HTR-8/SVneo (cell line): Measurements from ENCODE around the gene INAFM2.

ENCODE experiments used
- DNase-seq: peaks from one replicate; pipeline ENCODE4 v3.0.0; 2011; ENCODE audit warnings: low spot score, mixed read lengths; ENCODE audit not compliant: insufficient read length
- FAIRE-seq: peaks from 2 replicates; lab custom pipeline; 2011; peaks lifted over from hg19 to GRCh38; lab: Jason Lieb, UNC

INAFM2 gene

DNA sequence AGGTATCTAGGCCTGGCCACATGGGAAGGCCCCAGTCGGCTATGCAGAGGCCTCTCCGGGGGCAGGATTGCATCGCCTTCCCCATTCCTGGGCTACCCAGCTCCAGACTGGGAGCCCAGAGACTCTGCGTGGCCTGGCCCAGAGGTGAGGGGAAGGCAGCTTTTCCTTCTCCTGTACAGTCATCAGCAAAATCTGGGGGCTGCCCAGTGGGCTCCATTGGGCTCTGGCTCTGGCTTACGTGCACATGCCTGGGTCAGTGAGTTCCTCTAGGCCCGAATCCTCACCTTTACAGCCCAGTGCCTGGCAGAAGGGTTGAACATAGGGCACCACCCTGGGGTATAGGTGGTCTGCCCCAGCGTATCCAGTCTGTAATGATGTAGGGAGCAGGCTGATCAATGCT is 36.7 kb upstream of the INAFM2 start:
- DNase-seq: no peak
- FAIRE-seq: no peak

DNA sequence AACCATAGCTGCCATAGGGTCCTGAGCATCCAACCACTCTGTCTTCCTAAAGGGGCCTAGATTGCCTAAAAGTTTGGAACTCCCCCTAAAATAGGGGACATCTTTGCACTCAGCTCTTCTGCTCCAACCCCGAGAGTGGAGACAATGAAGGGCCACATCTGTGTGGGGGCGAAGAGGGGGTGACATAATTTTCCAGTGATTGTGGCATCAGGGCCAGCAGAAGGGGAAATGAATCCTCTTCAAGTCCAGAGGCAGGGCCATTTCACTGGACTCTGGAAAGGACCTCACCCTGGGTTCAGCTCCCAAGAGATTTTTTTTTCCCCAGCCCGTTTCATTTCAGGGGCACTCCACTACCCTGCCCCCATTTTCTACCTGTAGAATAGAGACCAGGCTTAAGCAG is 36.0 kb upstream of the INAFM2 start:
- FAIRE-seq (no peak), DNase-seq (no peak)

DNA sequence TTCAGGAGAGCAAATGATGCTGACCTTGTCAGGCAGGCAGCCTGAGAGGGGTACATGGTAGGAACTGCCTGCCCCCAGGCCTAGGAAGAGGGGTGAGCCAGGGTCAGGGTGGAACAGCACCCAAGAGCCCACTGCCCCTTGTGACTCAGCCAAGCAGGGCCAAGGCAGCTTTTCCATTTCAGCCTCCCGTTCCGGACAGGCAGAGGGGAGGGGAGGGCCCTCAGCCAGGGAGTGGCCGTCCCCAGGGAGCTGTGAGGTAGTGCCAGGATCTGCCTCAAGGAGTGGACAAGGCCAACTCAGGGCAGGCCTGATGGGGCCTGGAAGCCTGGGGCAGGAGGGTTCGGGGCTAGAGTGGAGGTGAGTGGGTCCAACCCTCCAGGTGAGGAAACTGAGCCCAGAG is 35.5 kb upstream of the INAFM2 start:
- FAIRE-seq (no peak), DNase-seq (no peak)

DNA sequence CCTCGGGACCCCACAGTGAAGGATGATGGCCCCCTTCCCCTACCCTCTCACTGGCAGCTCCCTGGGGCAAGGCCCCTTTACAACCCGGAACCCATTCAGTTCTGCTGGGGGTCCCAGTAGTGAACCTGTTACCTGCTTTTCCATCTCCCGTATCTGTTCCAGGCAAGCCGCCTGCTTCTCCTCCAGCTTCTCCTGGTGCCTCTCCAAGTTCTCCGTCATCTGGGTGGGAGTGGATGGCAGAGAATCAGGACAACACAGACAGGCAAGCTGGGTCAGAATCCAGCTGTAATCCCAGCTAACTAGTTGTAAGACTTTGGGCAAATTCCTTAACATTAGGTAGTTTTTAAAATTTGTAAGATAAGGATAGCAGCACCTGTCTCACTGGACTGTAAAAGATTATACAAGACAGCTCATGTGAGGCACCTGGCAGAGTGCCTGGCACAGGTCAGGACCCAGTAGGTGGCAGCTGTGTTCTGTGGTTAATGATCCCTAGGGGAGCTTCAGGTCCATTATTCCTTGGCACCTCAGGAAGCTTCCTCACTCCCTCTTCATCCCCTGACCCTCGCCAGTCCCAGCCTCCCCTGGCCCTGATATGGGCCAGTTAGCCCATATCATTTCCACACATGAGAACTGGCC is 34.2 kb upstream of the INAFM2 start:
- DNase-seq: no peak

DNA sequence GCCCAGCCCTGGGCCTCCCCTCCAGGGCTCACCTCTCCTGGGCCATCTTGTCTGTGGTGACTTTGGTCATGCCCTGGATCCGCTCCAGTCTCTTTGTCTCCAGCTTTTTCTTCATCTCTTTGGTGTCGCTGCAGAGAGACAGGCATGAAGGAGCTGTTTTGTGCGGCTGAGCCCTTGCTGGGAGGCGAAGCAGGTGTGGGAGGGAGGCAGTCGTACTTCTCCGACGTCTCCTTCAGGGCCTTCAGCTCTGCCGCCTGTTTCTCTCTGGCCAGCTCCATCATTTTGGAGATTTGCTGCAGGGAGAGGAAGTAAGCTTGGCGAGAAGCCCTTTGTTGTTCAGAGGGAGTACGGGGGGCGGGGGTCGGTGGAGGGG is 33.0 kb upstream of the INAFM2 start:
- FAIRE-seq (no peak), DNase-seq (no peak)

More for the DNA sequence above, 34.2 kb upstream of the INAFM2 start:
- FAIRE-seq: no peak

DNA sequence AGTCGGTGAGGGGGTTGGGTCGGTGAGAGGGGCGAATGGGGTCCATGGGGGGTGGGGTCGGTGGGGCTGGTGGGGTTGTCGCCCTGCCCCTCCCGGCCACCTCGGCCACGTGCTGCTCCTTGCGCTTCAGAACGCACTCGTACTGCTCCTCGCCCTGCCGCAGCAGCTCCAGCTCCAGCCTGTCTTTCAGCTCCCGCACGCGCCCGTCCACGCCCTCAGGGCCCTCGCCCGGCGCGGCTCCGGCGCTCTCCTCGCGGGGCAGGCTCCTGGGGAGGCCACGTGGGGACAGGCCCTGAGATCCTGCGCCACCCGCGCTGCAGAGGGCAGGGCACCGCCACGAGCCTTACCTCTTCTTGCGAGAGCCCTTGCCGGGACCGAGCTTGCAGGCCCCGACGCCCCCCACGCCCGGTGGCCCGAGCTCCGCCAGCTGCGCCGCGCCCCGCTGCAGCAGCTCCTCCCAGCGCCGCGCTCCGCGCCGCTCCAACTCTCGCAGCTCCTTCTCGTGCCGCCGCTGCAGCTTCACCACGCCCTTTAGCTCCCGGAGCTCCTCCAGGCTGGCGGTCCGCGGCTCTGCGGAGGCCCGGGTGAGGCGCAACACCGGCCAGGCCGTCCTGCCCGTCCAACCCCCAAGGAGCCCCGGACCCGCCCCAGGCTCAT is 32.4 kb upstream of the INAFM2 start:
- DNase-seq: no peak

DNA sequence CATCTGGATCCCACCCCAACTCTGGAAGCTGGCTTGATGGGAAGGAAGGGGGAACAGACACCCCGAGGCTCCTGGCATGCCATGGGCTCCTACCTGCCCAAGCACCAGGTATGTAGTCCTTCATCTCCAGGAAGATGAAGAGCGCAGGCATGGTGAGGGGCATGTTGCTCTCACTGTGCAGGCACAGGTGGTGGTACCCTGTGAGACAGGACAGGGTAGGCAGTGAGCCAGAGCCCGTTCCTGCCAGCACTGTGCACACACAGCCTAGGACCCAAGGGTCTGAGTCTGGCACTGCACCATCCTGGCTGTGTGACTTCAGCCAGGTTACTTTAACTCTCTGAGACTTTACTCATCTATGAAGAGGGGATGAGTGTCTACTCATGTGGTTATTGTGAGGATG is 31.2 kb upstream of the INAFM2 start:
- FAIRE-seq: no peak
- DNase-seq: no peak

More for the DNA sequence above, 32.4 kb upstream of the INAFM2 start:
- FAIRE-seq: no peak

DNA sequence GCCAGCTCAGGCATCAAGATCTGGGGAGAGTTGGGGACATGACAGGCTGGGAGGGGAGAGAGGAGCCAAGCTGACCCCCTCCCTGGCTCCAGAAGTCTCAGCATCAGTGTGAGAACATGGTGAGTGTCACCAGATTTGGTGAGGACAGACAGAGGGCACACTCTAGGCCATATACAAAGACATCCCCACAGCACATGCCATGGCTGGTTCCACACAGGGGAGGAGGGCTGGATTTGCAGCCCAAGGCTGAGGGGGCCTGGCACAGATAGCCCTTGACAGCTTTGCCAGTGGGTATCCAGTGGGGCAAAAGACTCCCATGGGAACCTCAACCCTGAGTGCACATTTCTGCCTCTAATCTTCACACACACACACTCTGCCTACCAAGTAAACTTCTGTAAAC is 30.5 kb upstream of the INAFM2 start:
- no peak for FAIRE-seq
- DNase-seq: no peak

DNA sequence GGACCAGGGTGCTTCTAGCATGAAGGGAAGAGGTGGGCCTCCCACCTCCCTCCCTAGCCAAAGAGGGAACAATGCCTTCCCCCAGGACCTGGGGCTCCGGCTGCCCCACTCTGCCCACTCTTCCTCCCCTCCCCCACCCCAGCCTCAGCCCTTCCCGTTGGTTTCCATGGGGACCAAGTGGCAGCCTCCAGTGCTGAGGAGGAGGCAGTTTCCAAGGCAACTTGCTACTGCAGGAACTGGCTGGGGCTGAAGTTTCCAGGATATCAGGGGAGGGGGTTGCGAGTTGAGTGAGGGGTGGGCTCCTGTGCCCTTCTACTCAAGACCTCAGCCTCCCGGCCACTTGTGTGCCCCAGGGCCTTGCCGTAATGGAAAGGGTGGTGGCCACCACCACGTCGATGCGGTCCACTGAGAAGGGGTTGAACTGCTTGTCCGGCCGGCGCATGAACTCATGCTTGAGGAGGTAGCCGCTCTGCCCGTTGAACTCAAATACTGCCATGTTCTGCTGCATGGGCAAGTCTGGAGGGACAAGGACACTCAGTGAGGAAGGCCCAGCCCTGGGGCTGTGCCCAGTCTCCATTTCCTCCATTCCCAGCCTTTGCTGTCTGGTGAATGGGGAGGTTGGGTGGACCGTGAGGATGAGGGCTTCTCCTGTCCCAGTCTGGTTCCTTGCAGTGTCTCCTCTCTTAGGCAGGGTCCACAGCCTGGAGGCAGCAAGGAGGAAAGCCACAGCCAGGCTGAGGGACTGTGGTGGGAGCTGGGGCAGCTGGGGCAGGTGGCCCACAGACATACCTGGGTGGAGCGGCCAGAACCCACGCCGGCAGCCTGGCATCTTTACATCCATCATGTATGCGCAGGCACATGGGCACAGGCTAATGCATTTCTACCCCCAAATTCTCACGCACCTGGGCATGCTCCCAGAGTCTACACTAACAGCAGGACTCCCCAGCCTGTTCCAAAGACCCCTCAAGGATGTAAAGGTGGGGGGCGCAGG is 29.3 kb upstream of the INAFM2 start:
- DNase-seq (no peak), FAIRE-seq (no peak)

DNA sequence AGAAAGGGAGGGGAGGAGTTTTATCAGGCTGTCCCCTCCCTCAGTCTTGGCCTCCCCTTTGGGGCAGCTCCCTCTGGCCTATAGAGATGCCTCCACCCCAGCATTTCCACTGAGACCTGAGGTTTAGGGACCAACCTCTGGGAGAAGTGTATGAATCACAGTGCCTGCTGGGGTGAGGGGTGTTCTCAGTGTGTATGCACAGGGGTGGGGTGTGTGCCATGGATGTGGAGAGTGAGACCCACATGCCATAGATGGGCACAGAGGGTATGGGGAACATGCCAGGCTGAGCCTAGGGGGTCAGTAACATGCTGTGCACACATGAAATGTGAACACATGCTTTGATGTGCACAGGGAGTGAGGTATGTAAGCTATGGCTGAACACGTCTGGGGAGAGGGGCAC is 28.2 kb upstream of the INAFM2 start:
- FAIRE-seq (peak; percentile 40), DNase-seq (no peak)

DNA sequence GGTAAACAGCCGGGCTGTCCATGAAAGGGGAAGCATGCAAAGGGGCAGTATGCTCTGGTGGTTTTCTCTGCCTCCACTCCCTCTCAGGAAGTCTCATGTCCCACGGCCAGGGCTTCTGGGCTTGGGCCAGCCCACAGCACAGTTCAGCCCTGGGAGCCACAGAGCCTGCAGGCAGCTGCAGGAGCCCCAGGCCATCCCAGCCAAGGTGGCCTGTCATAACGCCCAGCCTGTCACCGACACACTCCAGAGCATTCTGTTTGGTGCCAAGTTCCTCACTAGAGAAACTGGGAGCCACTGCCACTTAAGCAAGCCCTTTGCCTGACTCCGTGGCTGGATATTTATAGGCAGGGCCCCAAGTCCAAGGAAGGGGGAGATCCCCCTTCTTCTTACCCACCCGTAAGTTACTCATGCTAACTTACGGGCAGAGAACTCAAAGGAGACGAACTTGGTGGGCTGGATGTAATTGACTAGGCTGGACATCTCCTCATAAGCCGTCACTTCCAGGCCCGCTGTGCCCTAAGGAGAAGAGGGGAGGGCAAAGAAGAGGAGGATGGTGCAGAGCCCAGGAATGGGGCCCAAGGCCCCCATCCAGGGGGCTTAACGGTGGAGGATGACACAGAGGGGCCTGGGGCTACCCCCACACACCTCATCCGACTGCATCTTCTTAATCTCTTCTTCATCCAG is 27.5 kb upstream of the INAFM2 start:
- no peak for FAIRE-seq

DNA sequence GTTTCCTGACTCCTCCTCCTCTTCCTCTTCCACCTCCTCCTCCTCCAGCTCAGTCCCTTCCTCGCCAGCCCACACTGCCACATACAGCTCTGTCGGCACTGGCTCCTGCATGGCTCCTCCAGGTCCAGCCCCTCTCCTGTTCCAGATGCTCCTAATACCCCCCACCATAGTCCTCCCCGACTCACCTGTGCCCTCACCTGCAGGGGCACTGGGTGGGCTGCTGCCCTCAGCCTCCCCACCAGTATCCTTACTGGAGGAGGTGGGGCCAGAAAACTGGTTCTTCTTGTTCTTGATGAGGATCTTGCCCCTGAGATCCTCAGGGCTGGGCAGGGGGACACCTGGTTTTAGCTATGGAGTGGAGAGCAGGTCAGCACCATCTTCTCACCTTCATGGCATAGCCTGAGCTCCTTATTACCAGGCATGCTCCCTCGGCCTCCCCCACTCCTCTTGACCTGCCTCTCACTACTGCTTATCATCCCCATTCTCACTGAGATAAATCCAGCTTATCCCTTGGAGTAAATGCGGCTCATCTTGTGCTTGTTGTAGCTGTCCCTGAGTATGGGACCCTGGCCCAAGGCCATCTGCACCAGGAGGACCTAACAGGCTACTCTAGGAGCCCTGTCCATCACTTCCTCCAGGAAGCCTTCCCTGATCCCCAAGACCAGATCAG is 26.8 kb upstream of the INAFM2 start:
- FAIRE-seq (no peak), DNase-seq (no peak)

More for the DNA sequence above, 27.5 kb upstream of the INAFM2 start:
- DNase-seq: no peak

DNA sequence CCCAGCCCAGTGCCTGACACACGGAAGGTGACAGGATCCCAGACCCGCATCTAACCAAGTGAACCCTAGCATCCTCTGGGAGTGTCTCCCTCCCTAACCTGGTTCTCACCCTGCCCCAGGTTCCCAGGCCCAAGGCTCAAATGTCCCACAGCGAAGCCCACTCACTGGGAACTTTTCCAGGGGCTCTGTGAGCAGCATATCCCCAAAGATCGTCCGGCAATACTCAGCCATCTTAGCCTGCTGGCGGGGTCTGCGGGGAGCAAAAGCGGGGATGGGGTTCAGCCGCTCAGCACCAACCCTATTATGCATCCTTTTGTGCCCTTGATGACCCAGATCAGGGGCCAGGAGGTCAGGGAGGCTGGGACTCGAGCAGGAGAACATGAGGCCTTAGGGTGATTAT is 26.1 kb upstream of the INAFM2 start:
- FAIRE-seq: no peak
- DNase-seq: no peak

DNA sequence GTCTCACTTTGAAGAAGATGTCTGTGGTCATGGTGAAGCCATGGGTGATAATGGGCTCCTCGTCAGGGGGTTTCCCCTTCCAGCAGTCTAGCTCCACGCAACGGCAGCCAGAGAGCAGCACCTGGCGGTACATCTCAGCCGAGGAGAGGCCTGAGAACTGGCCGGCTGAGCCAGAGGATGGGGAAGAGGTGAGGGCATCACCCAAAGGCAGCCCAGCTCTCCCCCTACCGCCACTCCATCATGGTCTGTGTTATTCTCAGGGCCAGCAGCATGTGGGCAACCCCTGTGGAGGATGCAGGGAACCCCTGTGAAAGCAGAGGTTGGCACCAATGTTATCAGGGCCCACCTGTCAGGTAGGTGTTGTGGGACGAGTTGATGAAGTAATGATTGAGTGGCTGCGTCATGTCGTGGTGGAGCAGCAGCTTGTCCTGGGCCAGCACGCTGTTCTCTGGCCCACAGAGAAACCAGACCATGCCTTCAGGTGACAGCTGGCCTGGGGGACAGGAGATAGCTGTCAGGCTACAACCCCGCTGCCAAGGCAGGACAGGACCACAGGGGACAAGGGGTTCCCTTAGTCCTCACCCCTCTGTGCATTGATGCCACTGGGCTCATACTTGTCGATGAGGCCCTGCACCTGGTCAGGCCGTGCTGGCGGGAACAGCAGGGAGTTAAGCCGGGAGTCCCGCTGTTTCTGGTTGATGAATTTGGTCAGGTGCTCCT is 25.1 kb upstream of the INAFM2 start:
- FAIRE-seq (no peak), DNase-seq (no peak)

DNA sequence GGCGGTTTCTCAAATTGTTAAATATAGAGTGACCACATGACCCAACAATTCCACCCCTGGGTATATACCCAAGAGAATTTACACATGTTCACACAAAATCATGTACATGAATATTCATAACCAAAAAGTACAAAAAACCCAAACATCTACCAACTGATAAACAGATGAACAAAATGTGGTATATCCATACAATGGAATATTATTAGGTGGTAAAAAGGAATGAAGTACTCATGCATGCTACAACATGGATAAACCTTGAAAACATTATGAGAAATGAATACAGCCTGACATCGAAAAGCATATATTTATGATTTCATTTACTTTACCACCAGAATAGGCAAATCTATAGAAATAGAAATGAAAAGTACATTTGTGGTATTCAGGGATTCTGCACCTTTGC is 23.1 kb upstream of the INAFM2 start:
- FAIRE-seq: no peak
- no peak for DNase-seq

DNA sequence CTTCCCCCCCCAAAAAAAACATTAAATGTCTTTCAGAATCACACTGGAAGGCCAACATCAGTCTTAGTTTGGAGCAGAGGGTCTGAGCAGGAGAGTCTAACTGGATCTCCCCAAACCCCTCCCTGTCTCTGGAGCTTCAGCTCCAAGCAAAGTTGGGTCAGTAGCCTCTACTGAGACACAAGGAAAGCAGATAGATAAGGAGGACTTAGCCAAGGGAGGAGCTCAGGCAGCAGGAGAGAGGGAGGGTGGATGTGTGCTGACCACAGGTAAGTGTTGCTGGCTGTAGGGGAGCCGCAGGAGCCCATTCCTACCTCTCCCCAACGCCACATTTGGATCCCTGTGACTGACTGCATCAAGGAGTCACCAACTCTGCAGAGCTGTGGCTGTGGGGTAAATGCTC is 22.7 kb upstream of the INAFM2 start:
- DNase-seq (no peak), FAIRE-seq (no peak)

DNA sequence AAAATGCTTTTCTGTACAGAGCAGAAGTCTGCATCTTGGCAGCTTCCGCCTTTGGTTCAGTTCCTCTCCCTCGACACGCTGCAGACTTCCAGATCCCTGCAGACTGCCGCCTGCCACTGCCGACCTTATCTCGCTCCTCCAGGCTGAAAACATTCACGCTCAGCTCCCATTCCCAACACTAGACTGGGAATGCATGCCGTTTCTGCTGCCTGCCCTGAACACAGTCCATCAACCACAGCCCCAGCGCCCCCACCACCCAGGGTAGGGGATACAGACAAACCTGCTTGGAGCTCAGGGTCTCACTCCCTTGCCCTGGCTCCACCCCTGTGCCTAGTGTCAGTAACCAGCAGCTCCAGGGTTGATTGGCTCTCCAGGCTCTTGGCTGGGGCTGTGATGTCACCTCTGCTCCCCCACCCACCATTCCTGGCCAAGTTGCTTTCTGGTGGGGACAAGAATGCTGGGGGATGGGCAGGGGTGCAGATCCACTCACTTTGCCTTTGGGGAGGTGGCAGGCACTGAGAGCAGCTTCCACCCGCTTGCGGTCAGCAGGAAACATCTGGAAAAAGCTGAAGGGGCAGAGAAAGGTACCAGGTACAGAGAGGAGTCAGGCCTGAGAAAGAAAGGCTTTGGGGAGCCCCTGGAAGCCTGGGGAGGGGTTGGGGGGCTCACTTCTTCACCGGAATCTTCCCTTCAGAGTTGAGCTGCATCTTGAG is 21.9 kb upstream of the INAFM2 start:
- no peak for FAIRE-seq
- no peak for DNase-seq

DNA sequence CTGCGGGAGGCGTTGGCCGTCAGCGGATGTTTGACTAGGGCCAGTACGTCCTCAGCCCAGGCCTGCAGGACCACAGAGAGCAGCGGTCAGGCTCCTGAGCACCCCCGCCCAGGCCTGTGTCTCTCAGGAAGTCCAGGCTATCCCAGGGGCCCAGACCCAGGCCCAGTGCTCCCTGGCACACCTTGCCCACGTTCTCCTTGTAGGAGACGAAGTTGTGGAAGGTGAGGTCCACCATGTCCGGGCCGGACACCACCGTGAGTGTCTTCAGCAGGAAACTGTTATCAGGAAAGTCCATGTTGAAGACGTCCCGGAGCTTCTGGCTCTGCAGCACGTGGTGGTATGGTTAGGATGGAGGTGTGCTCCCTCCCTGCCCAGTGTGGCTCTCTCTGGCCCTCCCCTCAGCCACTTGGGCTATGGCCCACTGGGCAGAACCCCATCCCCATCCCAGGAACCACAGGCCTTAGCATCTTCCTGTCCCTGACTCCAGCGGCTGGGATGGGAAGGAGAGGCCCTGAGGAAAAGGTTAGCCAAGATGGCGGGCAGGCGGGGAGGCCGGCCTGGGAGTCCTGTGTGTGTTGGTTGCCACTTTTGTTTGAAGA is 21.1 kb upstream of the INAFM2 start:
- DNase-seq (no peak), FAIRE-seq (no peak)
